Suppressor macrophage treated with lipopolysaccharide for 4 hours (primary cell): ENCODE data around the gene FGG.

Experiments
- DNase-seq: peaks from one replicate; pipeline ENCODE4 v3.0.0-alpha.2; 2020

The FGG gene

GRCh38 chr4:154612472-154613414 is at the start of gene FGG:
TSS of gene FGG (minus strand) at chr4:154612656. CDS start at chr4:154612609, 47 bp downstream.
- no peak for DNase-seq

GRCh38 chr4:154660052-154660451 is 47.6 kb upstream of the FGG start:
- DNase-seq = no peak

- DNase-seq = no peak
These were observed 46.4 kb upstream of the FGG start for GRCh38 chr4:154658680-154659405.

GRCh38 chr4:154643493-154643892 is 31.0 kb upstream of the FGG start:
- DNase-seq = no peak

- DNase-seq = no peak
These were observed 30.0 kb upstream of the FGG start for GRCh38 chr4:154642373-154643009.

- DNase-seq = no peak
These were observed 28.5 kb upstream of the FGG start for GRCh38 chr4:154640999-154641398.

GRCh38 chr4:154634058-154634457 is 21.6 kb upstream of the FGG start:
- DNase-seq = no peak

GRCh38 chr4:154631828-154632227 is 19.4 kb upstream of the FGG start:
- no peak for DNase-seq

GRCh38 chr4:154630324-154630723 is 17.9 kb upstream of the FGG start:
- no peak for DNase-seq

- DNase-seq = peak; percentile 21
These were observed 14.5 kb upstream of the FGG start for GRCh38 chr4:154626793-154627484.

GRCh38 chr4:154625971-154626370 is 13.5 kb upstream of the FGG start:
- DNase-seq = no peak

GRCh38 chr4:154623995-154624394 is 11.5 kb upstream of the FGG start:
- no peak for DNase-seq

GRCh38 chr4:154623436-154623835 is 11.0 kb upstream of the FGG start:
- no peak for DNase-seq

GRCh38 chr4:154622598-154622997 is 10.1 kb upstream of the FGG start:
- DNase-seq = peak; percentile 34

GRCh38 chr4:154620111-154620510 is 7.7 kb upstream of the FGG start:
- no peak for DNase-seq

- DNase-seq = peak; percentile 49
These were observed 6.4 kb upstream of the FGG start for GRCh38 chr4:154618708-154619315.

- no peak for DNase-seq
These were observed 5.4 kb upstream of the FGG start for GRCh38 chr4:154617820-154618317.

GRCh38 chr4:154616731-154617130 is 4.3 kb upstream of the FGG start:
- peak; percentile 18 for DNase-seq

GRCh38 chr4:154616287-154616686 is 3.8 kb upstream of the FGG start:
- DNase-seq = no peak

- DNase-seq = no peak
These were observed 2.8 kb upstream of the FGG start for GRCh38 chr4:154615211-154615610.

- DNase-seq = no peak
These were observed 1.9 kb upstream of the FGG start for GRCh38 chr4:154614306-154614705.

GRCh38 chr4:154611833-154612232 is 623 bp downstream of the FGG start:
- DNase-seq = no peak
